ENCODE results near the gene RPS6KA3.
"Not testable (repeated sequence)": the region's sequence is repeated elsewhere in the genome, so short reads cannot be mapped to it uniquely, and the experiment has no call there.

RPS6KA3 gene

GRCh38 chrX:20217271-20217670 is 49.4 kb downstream of the RPS6KA3 start:
- H3K36me3 Mint-ChIP-seq, result peaks cover 19% of the 10 kb centered on the region
- ATAC-seq, result no peak
- H3K4me1 Mint-ChIP-seq, result peaks cover 12% of the 10 kb centered on the region
- no peak overlapping the region for H3K27ac Mint-ChIP-seq
- no peaks in the 10 kb centered on the region for H3K9me3 Mint-ChIP-seq
- H3K27me3 Mint-ChIP-seq, result no peaks in the 10 kb centered on the region
- H3K4me3 Mint-ChIP-seq, result no peak overlapping the region

- Mint-ChIP-seq H3K4me3 (no peak overlapping the region), H3K27me3 (no peaks in the 10 kb centered on the region), H3K36me3 (peaks cover 19% of the 10 kb centered on the region), H3K4me1 (peaks cover 12% of the 10 kb centered on the region), H3K27ac (no peak overlapping the region), H3K9me3 (no peaks in the 10 kb centered on the region)
- no peak for ATAC-seq
Measured at GRCh38 chrX:20215565-20215964, 51.1 kb downstream of the RPS6KA3 start.

DNA sequence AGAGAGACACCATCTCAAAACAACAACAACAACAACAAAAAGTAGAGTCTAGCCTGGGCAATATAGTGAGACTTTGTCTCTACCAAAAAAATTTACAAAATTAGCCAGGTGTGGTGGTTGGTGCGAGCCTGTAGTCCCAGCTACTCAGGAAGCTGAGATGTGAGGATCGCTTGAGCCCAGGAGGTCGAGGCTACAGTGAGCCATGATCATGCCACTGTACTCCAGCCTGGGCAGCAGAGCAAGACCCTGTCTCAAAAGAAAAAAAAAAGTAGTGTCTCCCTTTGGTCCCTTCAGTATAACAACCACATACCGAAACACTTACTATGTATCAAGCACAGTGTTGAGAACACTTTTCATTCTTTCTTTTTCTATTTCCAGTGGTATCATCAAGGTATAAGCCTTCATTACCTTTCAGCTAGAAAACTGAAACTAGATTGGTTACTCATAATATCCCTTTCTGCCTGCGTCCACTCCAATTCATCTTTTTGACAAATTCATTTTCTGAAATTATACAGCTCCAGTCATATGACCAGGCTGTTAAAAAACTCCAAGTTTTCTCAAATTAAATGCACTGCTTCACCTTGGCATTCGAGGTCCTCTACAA is 54.1 kb downstream of the RPS6KA3 start:
- H3K4me3 Mint-ChIP-seq, result no peak overlapping the region
- peaks cover 19% of the 10 kb centered on the region for H3K4me1 Mint-ChIP-seq
- no peak overlapping the region for H3K27ac Mint-ChIP-seq
- no peak for ATAC-seq
- H3K27me3 Mint-ChIP-seq, result no peaks in the 10 kb centered on the region
- H3K9me3 Mint-ChIP-seq, result no peaks in the 10 kb centered on the region
- H3K36me3 Mint-ChIP-seq, result peaks cover 27% of the 10 kb centered on the region

DNA sequence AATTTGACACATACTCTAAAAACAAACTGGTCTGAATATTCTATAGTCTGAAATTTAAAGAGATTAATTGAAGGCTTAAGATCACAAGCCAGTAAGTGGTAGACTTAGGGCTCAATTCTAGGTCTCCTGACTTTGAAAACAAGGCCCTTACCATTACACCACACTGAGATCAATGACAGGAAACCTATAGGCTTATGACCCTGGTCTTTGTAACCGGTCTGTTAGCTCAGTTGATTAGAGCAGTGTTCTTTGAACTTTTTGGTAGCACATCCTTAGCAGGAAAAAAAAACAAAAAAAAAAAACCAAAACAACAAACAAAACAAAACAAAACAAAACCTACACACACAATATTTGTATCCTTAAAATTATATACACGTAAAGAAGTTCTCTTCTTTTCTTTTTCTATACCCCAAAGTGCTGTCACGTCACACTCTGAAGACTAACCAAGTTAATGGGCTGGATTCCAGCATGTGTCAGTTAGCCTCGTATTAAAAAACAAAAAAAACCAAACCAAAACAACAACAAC is 55.4 kb downstream of the RPS6KA3 start:
- H3K27me3 Mint-ChIP-seq, result no peaks in the 10 kb centered on the region
- H3K36me3 Mint-ChIP-seq, result peaks cover 35% of the 10 kb centered on the region
- H3K4me1 Mint-ChIP-seq, result peaks cover 27% of the 10 kb centered on the region
- ATAC-seq, result no peak
- H3K4me3 Mint-ChIP-seq, result no peak overlapping the region
- no peak overlapping the region for H3K27ac Mint-ChIP-seq
- no peaks in the 10 kb centered on the region for H3K9me3 Mint-ChIP-seq

- Mint-ChIP-seq H3K4me3 (peak overlapping the region; percentile 19), H3K9me3 (no peaks in the 10 kb centered on the region), H3K27me3 (no peaks in the 10 kb centered on the region), H3K27ac (peak overlapping the region; percentile 87), H3K4me1 (peaks cover 22% of the 10 kb centered on the region), H3K36me3 (peaks cover 35% of the 10 kb centered on the region)
- peak; percentile 90 for ATAC-seq
Measured at GRCh38 chrX:20205927-20206708, 60.6 kb downstream of the RPS6KA3 start.

DNA sequence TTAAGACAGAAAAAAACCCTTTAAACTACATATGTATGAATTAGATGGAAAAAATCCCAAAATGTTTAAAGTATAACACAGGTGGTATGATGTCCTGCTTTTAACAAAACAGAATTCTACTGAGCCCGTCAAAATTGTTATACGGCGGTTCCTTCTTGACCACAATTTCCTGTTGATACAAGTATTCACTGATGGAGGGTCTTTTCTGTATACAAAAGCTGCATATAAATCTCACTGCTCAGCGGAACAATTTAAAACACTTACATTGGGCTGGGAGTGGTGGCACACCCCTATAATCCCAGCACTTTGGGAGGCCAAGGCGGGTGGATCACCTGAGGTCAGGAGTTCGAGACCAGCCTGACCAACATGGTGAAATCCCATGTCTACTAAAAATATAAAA is 62.4 kb downstream of the RPS6KA3 start:
- H3K4me3 Mint-ChIP-seq, result no peak overlapping the region
- H3K36me3 Mint-ChIP-seq, result peaks cover 44% of the 10 kb centered on the region
- H3K27ac Mint-ChIP-seq, result no peak overlapping the region
- H3K9me3 Mint-ChIP-seq, result no peaks in the 10 kb centered on the region
- H3K27me3 Mint-ChIP-seq, result no peaks in the 10 kb centered on the region
- ATAC-seq, result no peak
- H3K4me1 Mint-ChIP-seq, result peaks cover 23% of the 10 kb centered on the region

DNA sequence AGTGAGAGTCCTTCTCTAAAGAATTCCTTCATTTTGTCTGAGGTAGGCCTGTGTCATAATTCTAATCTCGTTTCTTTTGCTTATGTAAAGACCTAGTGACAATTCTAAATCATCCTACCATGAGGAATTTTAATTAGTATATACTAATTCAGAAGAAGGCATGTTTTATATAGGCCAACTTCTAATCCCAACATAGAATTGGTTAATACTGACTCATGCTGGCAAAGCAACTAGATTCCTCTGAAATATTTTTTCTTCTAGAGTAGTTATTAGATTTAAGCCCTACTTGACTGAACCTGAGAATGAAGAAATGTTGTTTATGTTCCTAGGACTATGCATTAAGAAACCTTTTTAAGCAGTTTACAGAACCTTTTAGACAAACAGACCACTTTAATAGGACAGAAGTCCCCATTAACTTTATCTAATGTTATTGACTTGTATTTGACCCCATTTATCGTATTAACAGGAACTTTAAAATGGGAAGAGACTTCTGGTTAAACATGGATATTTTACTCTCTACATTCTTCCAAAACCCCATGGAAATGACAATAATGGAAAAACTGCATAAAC is 69.0 kb downstream of the RPS6KA3 start:
- Mint-ChIP-seq H3K36me3 (peaks cover 38% of the 10 kb centered on the region), H3K9me3 (no peaks in the 10 kb centered on the region), H3K27ac (peak overlapping the region; percentile 64)

DNA sequence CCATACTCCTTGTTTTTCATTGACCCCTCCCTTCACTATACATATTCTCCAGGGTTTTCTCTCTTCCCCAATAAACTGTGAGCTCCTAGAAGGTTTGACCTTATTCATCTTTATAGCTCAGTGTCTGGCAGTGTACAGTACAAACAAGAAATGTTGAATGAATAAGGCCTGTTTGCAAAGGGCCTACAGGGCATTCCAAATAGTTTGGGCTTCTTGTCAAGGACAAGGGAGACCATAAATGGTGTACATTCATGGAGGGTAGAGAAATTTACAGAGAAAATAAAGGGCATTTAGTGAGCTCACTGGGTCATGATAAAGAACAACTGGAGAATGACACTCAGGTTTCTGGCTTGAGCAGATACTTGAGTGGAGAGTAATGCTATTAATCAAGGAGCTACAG is 77.5 kb downstream of the RPS6KA3 start:
- Mint-ChIP-seq H3K36me3 (peaks cover 23% of the 10 kb centered on the region), H3K4me3 (no peak overlapping the region), H3K27me3 (no peaks in the 10 kb centered on the region), H3K9me3 (no peaks in the 10 kb centered on the region), H3K4me1 (no peaks in the 10 kb centered on the region), H3K27ac (no peak overlapping the region)
- ATAC-seq, result no peak

More for the DNA sequence above, 69.0 kb downstream of the RPS6KA3 start:
- ATAC-seq, result no peak
- H3K27me3 Mint-ChIP-seq, result no peaks in the 10 kb centered on the region
- H3K4me1 Mint-ChIP-seq, result peaks cover 13% of the 10 kb centered on the region
- no peak overlapping the region for H3K4me3 Mint-ChIP-seq

- no peaks in the 10 kb centered on the region for H3K27me3 Mint-ChIP-seq
- no peak for ATAC-seq
- H3K36me3 Mint-ChIP-seq, result peaks cover 35% of the 10 kb centered on the region
- no peaks in the 10 kb centered on the region for H3K9me3 Mint-ChIP-seq
- H3K27ac Mint-ChIP-seq, result peak overlapping the region; percentile 71
- no peak overlapping the region for H3K4me3 Mint-ChIP-seq
- H3K4me1 Mint-ChIP-seq, result no peaks in the 10 kb centered on the region
Measured at GRCh38 chrX:20181598-20182329, 84.9 kb downstream of the RPS6KA3 start.

GRCh38 chrX:20177093-20177492 is 89.6 kb downstream of the RPS6KA3 start:
- Mint-ChIP-seq H3K27me3 (no peaks in the 10 kb centered on the region), H3K4me1 (no peaks in the 10 kb centered on the region), H3K4me3 (no peak overlapping the region), H3K9me3 (no peaks in the 10 kb centered on the region), H3K36me3 (peaks cover 22% of the 10 kb centered on the region), H3K27ac (no peak overlapping the region)
- ATAC-seq, result no peak

GRCh38 chrX:20173856-20174255 is 92.9 kb downstream of the RPS6KA3 start:
- H3K27ac Mint-ChIP-seq, result no peak overlapping the region
- no peak overlapping the region for H3K4me3 Mint-ChIP-seq
- no peaks in the 10 kb centered on the region for H3K27me3 Mint-ChIP-seq
- peaks cover 13% of the 10 kb centered on the region for H3K36me3 Mint-ChIP-seq
- no peaks in the 10 kb centered on the region for H3K9me3 Mint-ChIP-seq
- ATAC-seq, result no peak
- H3K4me1 Mint-ChIP-seq, result no peaks in the 10 kb centered on the region

GRCh38 chrX:20173313-20173712 is 93.4 kb downstream of the RPS6KA3 start:
- no peaks in the 10 kb centered on the region for H3K27me3 Mint-ChIP-seq
- no peaks in the 10 kb centered on the region for H3K9me3 Mint-ChIP-seq
- peaks cover 14% of the 10 kb centered on the region for H3K36me3 Mint-ChIP-seq
- no peak for ATAC-seq
- no peak overlapping the region for H3K4me3 Mint-ChIP-seq
- H3K4me1 Mint-ChIP-seq, result no peaks in the 10 kb centered on the region
- H3K27ac Mint-ChIP-seq, result no peak overlapping the region

- Mint-ChIP-seq H3K27me3 (no peaks in the 10 kb centered on the region), H3K4me3 (no peak overlapping the region), H3K9me3 (no peaks in the 10 kb centered on the region), H3K4me1 (no peaks in the 10 kb centered on the region), H3K36me3 (peaks cover 14% of the 10 kb centered on the region), H3K27ac (no peak overlapping the region)
- no peak for ATAC-seq
Measured at GRCh38 chrX:20171887-20172286, 94.8 kb downstream of the RPS6KA3 start.

GRCh38 chrX:20162516-20162915 is 104.2 kb downstream of the RPS6KA3 start:
- not testable (repeated sequence) for H3K27me3 Mint-ChIP-seq, H3K4me3 Mint-ChIP-seq, ATAC-seq, H3K4me1 Mint-ChIP-seq, H3K9me3 Mint-ChIP-seq, H3K27ac Mint-ChIP-seq
- H3K36me3 Mint-ChIP-seq, result peaks cover 24% of the 10 kb centered on the region

DNA sequence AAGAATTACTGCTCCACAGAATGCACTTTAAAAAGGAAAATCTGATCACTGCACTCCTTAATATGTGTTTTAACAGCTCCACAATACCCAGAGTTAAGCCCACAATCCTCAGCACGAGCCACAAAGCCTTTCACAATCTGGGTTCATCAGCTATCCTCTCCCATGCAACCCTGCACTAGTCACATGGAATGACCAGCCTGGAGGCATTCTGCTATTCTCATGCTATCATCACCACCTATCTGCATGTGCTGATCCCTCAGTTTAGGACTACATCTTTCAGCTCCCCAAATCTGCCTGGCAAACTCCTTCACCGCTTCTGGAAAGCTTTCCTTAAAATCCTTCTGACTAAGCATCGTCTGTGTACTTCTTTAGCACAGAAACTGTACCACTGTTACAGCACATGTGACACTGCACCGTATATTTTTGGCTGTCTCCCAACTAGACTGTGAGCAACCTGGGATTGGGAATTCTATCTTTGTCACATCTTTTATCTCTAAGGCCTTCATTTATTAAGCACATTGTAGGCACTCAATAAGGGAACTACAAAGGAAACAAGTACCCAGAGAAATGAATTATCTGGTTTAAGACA is 106.8 kb downstream of the RPS6KA3 start:
- Mint-ChIP-seq H3K9me3 (no peaks in the 10 kb centered on the region), H3K36me3 (peaks cover 27% of the 10 kb centered on the region), H3K4me3 (no peak overlapping the region), H3K27ac (no peak overlapping the region), H3K4me1 (no peaks in the 10 kb centered on the region), H3K27me3 (no peaks in the 10 kb centered on the region)
- ATAC-seq, result no peak
